M059J (cell line): ENCODE measurements around the gene KAZN. TPM values are rescaled to one million over a fixed set of nuclear protein-coding genes. Genes with fewer than 3 reads are reported as not detected.
A peak's percentile ranks its signal among the peaks of the same experiment; 100 is the strongest.
"Not testable (repeated sequence)": the region's sequence is repeated elsewhere in the genome, so short reads cannot be mapped to it uniquely, and the experiment has no call there.

Experiments
- DNase-seq: peaks from one replicate; pipeline ENCODE4 v3.0.0-alpha.2; 2012; ENCODE audit warnings: low read depth
- total RNA-seq: library from RNA; depleted of rRNA; stranded (reverse); fragments of >200 nt; shearing (Covaris generic); gene quantifications from 2 replicates; pipeline ENCODE4 v1.2.3, GENCODE V29; 2014

KAZN gene
- total RNA-seq, 1 experiment from 2014 or later: 6.4 TPM

GRCh38 chr1:14955402-14955801 lies 356.9 kb downstream of the KAZN start:
- no peak for DNase-seq

DNA sequence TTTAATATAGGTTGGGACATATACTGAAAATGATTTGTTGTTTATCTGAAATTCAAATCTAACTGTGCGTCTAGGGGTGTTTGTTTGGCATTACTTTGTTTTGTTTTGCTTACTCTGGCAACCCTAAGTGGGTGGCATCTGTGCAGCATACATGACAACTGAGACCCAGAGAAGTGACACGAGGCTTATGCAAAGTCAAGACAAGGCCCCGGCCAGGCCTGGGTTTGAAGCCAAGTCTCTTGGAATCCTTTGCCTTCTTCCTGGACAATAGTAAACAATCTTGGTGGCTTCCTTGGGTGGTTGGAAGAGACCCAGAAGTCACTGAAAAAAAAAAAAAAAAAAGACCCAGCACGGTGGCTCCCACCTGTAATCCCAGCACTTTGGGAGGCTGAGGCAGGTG lies 357.5 kb downstream of the KAZN start:
- DNase-seq: no peak

- DNase-seq: no peak
Observed at GRCh38 chr1:14956579-14957195, 358.2 kb downstream of the KAZN start.

GRCh38 chr1:14957375-14958098 lies 359.1 kb downstream of the KAZN start:
- no peak for DNase-seq

- DNase-seq: no peak
Observed at GRCh38 chr1:14958249-14959058, 360.0 kb downstream of the KAZN start.

- no peak for DNase-seq
Observed at GRCh38 chr1:14959059-14959694, 360.7 kb downstream of the KAZN start.

DNA sequence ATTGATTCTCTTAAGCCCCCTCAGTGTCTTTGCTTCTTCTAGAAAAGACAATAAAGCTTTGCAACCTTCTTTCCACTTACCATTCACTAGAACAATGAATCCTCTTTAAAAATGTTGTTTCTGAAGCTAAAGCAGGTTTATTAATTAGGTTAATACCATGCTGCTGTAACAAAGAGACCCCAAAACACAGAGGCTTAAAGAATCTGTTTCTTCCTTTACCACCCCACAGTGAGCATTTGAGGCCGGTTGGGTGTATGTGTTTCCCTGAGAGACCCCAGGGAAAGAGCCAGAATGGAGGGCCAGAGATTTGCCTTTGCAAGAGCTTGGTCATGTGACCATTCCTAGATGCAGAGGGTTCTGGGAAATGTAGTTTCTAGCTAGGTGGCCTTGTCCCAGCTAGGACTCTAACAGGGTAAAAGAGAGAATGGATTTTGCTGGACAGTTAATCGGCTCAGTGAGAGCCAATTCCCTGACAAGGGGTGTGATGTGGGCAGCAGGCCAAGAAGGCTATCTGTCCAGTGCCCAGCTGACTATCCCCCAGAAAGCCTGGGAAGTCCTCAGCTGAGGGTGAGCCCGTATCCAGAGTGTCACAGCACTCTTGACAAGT lies 363.3 kb downstream of the KAZN start:
- no peak for DNase-seq

GRCh38 chr1:14962407-14962806 lies 363.9 kb downstream of the KAZN start:
- DNase-seq: no peak

- DNase-seq: not testable (repeated sequence)
Observed at GRCh38 chr1:14963791-14964710, 365.6 kb downstream of the KAZN start.

DNA sequence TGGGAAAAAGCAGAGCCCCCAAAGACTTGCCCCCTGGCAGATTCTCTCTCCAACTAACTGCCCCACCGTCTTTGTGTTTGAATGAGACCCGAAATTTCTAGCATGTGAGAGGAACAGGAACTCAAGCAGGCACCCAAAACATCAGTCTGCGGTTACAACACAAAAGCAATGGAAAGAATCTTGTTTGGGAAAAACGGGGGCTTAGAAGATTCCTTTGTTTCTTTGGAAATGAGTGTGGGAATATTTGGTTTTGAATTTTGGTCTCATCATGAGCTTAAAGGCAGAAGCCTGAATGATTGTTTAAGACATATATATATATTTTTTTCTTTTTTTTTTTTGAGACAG lies 366.2 kb downstream of the KAZN start:
- no peak for DNase-seq

GRCh38 chr1:14968251-14968851 lies 369.9 kb downstream of the KAZN start:
- peak; percentile 97 for DNase-seq

DNA sequence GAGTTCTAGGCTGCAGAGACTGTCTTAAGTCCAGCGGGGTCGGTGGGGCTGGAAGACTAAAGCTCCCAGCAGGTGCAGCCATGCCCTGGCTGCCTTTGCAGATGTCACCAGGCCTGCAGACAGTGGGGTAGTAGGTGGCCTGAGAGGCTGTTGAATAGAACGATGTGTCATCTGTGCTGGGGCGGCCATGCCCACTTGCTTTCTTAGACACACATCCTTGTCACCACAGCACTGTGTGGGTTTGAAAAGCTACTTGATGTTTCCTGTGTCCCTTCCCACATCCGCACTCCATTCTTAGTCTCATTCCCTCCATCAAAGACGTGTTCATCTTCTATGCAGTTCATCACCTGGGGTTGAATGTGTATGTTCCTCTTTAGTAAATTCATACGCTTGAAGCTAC lies 370.5 kb downstream of the KAZN start:
- peak; percentile 65 for DNase-seq

- peak; percentile 97 for DNase-seq
Observed at GRCh38 chr1:14970115-14970798, 371.8 kb downstream of the KAZN start.

- no peak for DNase-seq
Observed at GRCh38 chr1:14970799-14971141, 372.3 kb downstream of the KAZN start.

GRCh38 chr1:14971221-14971620 lies 372.7 kb downstream of the KAZN start:
- no peak for DNase-seq

DNA sequence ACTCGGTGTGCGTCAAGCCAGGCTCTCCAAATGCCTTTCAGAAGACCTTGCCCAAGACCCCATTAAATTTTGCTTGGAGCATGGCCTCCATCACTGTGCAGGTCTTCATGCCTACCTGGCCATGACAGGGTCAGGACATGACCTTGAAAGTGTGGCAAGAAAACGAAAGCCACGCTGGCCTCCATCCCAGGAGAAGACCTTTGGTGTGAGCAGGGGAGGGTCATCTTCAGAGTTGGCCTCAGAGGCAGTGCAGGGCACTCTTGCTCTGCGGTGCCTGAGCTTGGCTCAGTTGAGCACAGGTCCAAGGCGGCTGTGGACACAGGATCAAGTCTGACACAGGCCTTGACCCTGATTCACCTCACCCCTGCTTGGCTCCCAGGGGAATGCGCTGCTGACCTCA lies 373.6 kb downstream of the KAZN start:
- DNase-seq: no peak

DNA sequence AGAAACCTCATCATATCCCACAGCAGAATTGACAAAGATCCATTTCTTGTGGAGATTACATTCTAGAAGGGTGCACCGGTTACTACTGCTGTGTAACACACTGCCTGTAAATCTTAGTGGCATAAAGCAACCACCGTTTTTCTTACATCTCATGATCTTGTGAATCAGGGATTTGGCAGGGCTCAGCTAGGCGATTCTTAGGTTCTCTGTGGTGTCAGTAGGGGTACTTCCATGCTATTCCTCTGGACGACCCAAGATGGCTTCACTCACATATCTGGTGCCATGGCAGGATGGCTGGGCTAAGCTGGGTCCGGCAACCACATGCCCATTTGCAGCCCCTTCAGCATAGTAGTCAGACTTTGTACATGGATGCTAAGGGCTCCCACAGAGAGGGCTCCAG lies 375.3 kb downstream of the KAZN start:
- no peak for DNase-seq

DNA sequence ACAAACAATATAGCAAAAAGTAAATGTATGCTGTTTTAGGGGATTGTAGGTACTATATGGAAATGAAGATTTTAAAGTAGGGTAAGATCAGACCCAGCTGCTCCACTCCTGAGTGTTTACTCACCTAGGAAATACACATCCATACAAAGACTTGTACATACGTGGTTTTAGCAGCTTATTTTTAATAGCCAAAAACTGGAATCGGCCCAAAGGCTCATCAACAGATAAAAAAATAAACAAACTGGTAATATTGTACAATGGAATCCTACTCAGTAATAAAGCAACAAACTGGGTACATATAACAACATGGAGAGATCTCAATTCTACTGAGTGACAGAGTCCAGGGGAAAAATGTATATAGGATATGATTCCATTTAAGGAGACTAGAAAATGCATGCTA lies 375.9 kb downstream of the KAZN start:
- peak; percentile 72 for DNase-seq

DNA sequence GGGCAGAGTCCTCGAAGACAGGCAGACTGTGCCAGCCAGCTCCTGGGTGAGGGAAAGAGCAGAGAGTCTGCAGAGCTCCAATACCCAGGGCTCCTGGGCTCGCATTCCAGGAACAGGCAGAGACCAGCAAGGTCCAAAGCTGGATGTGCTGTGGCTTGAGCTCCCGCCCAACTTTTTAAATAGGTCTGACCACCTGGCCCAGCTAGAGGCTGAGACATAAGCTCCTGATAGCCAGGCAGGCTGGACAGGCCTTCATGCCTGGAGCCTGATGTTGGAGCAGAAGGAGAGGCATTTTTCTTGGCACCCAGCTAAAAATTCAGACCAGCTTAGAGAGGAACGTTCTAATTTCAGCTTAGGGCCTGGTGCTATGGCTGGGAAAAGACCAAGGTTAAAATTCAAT lies 376.6 kb downstream of the KAZN start:
- DNase-seq: no peak

GRCh38 chr1:14976256-14976655 lies 377.8 kb downstream of the KAZN start:
- DNase-seq: peak; percentile 84
